Activated CD4-positive, alpha-beta memory T cell treated with anti-CD3 and anti-CD28 coated beads for 36 hours (primary cell): ENCODE measurements around the gene ZBTB38. TPM values are rescaled to one million over a fixed set of nuclear protein-coding genes. Genes with fewer than 3 reads are reported as not detected.

Experiments used
- CTCF ChIA-PET: fragments of 350-600 bp; sonication (Branson Sonifier 250); formaldehyde crosslinking; loops from one replicate; lab custom pipeline; 2021; ENCODE audit warnings: antibody characterized with exemption, inconsistent platforms; lab: Charles Lee
- POLR2A ChIA-PET: fragments of 350-600 bp; sonication (Branson Sonifier 250); formaldehyde crosslinking; loops from one replicate; lab custom pipeline; 2021; ENCODE audit warnings: antibody characterized with exemption; lab: Charles Lee
- DNase-seq: peaks from one replicate; pipeline ENCODE4 v3.0.0-alpha.2; 2020
- H3K27ac Mint-ChIP-seq: one replicate; pipeline ENCODE4 v1.8.0; 2021; ENCODE audit warnings: mixed read lengths
- H3K27me3 Mint-ChIP-seq: one replicate; pipeline ENCODE4 v1.8.0; 2021; ENCODE audit warnings: mixed read lengths
- H3K36me3 Mint-ChIP-seq: one replicate; pipeline ENCODE4 v1.8.0; 2021; ENCODE audit warnings: mixed read lengths
- H3K4me1 Mint-ChIP-seq: one replicate; pipeline ENCODE4 v1.8.0; 2021; ENCODE audit warnings: low read depth, mixed read lengths
- H3K4me3 Mint-ChIP-seq: one replicate; pipeline ENCODE4 v1.8.0; 2021; ENCODE audit warnings: mild to moderate bottlenecking, mixed read lengths
- H3K9me3 Mint-ChIP-seq: one replicate; pipeline ENCODE4 v1.8.0; 2021; ENCODE audit warnings: mixed read lengths
- intact Hi-C: fragments of 100-400 bp; cut with micrococcal nuclease; formaldehyde crosslinking; loops from one replicate; pipeline ENCODE4 v1.15.1; 2023
- total RNA-seq, 2 experiments: library from RNA; stranded (reverse); gene quantifications; one replicate each; pipeline ENCODE4 v1.2.3, GENCODE V29; 2021

The ZBTB38 gene
- total RNA-seq, 2 experiments from 2014 or later = 64.7 to 66.4 TPM

DNA sequence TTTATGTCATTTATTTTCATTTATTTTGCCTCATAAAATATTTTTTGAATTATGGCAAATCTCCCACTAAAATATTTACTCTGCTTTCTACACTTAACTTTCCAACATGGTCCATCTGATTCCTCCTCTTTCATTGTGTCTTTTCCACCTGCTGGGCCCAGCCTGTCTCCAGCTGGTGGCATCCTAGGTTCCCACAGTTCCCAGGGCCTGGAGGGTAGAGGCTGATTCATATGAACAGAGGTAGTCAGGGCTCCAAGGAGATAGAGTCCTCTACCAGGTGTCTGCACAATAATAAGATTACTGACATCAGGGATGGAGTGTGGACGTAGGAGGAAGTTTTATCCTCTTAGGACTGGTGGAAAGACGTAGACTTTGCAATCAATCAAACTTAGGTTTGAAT lies 14.3 kb downstream of the ZBTB38 start:
- intact Hi-C loops = no loop called here
- peaks cover 3% of the 10 kb centered on the region for H3K36me3 Mint-ChIP-seq
- H3K9me3 Mint-ChIP-seq = no peaks in the 10 kb centered on the region
- H3K27ac Mint-ChIP-seq = peak overlapping the region; percentile 45
- no peak for DNase-seq
- peaks cover 5% of the 10 kb centered on the region for H3K27me3 Mint-ChIP-seq
- peaks cover 39% of the 10 kb centered on the region for H3K4me1 Mint-ChIP-seq
- ChIA-PET POLR2A (interaction anchor here (1.0 to 6.4 kb wide), 2 partner anchors 10 to 19 kb away, joined by 3 to 49 read pairs; no protein-coding TSS in a partner anchor), CTCF (interaction anchor here (1.0 to 2.6 kb wide), 4 partner anchors 9 to 72 kb away, joined by 3 to 7 read pairs (median 3); no protein-coding TSS in a partner anchor)
- H3K4me3 Mint-ChIP-seq = no peak overlapping the region

DNA sequence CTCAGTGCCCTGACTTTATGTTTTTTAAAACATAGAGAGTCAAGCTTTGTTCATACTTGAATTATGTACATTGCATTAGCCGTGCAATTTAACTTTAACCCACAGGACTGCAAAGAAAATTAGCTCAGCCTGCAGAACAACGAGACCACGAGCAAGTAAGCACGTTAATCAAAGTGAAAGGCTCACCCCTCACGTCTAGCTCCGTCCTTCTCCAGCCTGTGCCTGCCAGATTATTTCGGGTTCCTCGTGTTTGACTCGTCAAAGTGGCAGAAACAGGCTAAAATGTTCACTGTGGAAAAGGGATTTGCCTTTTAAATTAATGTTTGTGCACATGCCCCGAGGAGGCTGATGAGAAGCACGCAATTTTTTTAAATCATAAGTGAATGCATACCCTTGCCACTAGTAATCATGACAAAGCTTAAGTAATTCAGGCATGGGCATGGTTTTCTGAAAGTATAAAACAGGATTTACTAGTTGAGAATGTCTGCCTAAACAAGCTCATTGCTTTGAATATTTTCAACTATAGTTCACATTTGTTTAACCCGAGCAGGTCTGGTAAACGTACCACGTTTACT lies 15.3 kb downstream of the ZBTB38 start:
- H3K36me3 Mint-ChIP-seq = peaks cover 4% of the 10 kb centered on the region
- intact Hi-C loops = no loop called here
- CTCF ChIA-PET = interaction anchor here (1.0 to 2.7 kb wide), 10 partner anchors 8 to 71 kb away, joined by 3 to 8 read pairs (median 3); no protein-coding TSS in a partner anchor

DNA sequence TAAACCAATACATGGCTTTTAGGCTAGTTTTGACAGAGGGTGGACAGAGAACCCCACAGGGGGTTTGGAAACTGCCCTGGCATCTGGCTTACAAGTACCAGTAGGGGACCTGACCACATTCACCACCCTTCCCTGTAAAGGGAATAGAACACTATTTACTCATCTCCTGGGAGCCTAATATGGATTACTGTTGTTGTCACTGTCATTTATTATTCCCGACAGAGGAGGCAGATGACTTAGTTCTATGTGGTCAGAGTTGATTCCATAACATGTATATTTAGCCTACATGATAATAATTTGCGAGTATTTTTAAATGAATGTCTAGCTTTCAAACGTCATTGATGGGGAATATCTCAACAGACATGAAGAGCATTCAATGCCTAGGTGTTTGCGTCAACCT lies 15.9 kb downstream of the ZBTB38 start:
- Mint-ChIP-seq H3K4me1 (peaks cover 35% of the 10 kb centered on the region), H3K9me3 (no peaks in the 10 kb centered on the region), H3K36me3 (peaks cover 4% of the 10 kb centered on the region), H3K27me3 (peaks cover 5% of the 10 kb centered on the region), H3K27ac (peak overlapping the region; percentile 87), H3K4me3 (peak overlapping the region; percentile 45)
- CTCF ChIA-PET = interaction anchor here (0.9 to 2.7 kb wide), 8 partner anchors 11 to 72 kb away, joined by 3 to 8 read pairs (median 3); no protein-coding TSS in a partner anchor
- POLR2A ChIA-PET = interaction anchor here (0.9 to 6.4 kb wide), 5 partner anchors 9 to 28 kb away, joined by 3 to 49 read pairs (median 7); no protein-coding TSS in a partner anchor
- no peak for DNase-seq
- intact Hi-C loops = no loop called here

More for the DNA sequence above, 15.3 kb downstream of the ZBTB38 start:
- peak overlapping the region; percentile 45 for H3K4me3 Mint-ChIP-seq
- no peaks in the 10 kb centered on the region for H3K9me3 Mint-ChIP-seq
- H3K4me1 Mint-ChIP-seq = peaks cover 35% of the 10 kb centered on the region
- POLR2A ChIA-PET = interaction anchor here (1.7 to 6.4 kb wide), 3 partner anchors 10 to 28 kb away, joined by 6 to 49 read pairs (median 10); no protein-coding TSS in a partner anchor
- H3K27ac Mint-ChIP-seq = peak overlapping the region; percentile 87
- DNase-seq = no peak
- peaks cover 5% of the 10 kb centered on the region for H3K27me3 Mint-ChIP-seq

DNA sequence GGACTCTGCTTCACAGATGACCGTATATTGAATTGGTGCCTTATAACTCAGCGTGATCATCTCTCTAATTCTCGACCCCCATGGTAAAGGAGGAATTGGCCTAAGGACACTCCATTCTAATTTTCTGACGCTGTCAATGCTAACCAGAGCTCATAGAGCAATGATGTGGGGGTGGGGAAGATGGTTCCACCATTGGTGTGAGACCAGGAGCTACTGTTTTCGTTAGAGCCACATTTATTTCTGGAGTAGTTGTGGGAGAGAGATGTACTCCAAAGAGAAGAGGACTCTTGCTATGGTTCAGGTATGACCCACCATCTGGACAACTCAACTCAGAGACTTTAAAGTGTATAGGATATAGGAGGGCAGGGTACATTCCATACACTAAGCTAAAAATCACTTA lies 16.3 kb downstream of the ZBTB38 start:
- no peak for DNase-seq
- intact Hi-C loops = no loop called here
- Mint-ChIP-seq H3K4me1 (peaks cover 34% of the 10 kb centered on the region), H3K27me3 (peaks cover 5% of the 10 kb centered on the region), H3K27ac (peak overlapping the region; percentile 87), H3K36me3 (peaks cover 4% of the 10 kb centered on the region), H3K4me3 (peak overlapping the region; percentile 45), H3K9me3 (no peaks in the 10 kb centered on the region)
- ChIA-PET POLR2A (interaction anchor here (0.7 to 6.4 kb wide), 6 partner anchors 10 to 28 kb away, joined by 3 to 49 read pairs (median 6); no protein-coding TSS in a partner anchor), CTCF (interaction anchor here (0.9 to 2.7 kb wide), 8 partner anchors 11 to 82 kb away, joined by 3 to 8 read pairs (median 4); no protein-coding TSS in a partner anchor)

DNA sequence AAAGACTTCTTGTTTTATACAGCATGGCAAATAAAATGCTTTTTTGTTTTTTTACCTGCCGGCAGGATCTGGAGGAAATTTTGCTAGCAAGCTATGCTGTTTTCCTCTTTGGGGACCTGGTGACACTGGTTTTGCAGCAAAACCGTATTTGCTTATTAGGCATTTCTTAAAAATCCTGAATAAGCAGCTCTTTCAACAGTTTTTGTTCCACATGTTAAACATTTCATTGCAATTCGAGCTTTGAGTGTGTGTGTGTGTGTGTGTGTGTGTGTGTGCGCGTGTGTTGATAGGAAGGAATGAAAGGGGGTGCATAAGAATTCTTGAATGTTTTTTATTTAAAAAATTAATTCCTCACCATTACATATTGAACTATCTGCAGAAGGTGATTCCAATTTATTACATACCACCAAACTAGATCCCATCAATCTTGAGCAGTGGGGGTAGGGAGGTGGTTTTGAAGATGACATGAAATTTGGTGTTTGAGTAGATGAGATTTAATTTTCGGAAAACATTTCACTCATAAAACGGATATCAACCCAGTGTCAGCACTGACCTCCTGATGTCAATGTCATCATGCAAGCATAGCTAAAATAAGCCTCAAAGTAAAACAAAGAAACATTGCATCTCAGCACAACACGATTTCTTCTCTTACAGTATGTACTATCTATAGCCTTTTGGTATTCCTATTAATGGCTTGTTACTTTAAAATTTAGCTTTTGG lies 17.3 kb downstream of the ZBTB38 start:
- CTCF ChIA-PET = interaction anchor here (1.0 to 2.7 kb wide), 12 partner anchors 11 to 83 kb away, joined by 3 to 8 read pairs (median 4); no protein-coding TSS in a partner anchor
- no peaks in the 10 kb centered on the region for H3K9me3 Mint-ChIP-seq

DNA sequence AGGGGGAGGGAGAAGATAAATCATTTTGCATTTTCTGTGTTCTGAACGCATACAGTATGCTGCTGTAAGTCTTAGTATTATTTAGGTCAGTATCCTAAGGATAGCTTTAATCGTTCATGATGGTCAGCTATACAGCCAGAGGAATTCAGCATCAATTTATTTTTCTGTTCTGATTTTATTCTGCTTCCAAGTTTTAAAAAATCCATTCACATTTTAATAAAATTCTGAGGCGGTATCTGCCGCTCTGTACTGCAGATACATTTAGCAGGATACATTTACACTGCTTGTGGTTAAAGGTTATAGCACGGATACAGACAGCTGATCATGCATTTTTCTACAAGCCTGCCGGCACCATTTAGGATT lies 17.8 kb downstream of the ZBTB38 start:
- ChIA-PET POLR2A (interaction anchor here (0.5 to 6.4 kb wide), 10 partner anchors 11 to 79 kb away, joined by 3 to 49 read pairs (median 4); no protein-coding TSS in a partner anchor), CTCF (interaction anchor here (1.0 to 1.7 kb wide), 7 partner anchors 11 to 75 kb away, joined by 3 to 8 read pairs (median 3); no protein-coding TSS in a partner anchor)
- no peak for DNase-seq
- intact Hi-C loops = no loop called here
- Mint-ChIP-seq H3K4me3 (peak overlapping the region; percentile 81), H3K4me1 (peaks cover 28% of the 10 kb centered on the region), H3K9me3 (no peaks in the 10 kb centered on the region), H3K27me3 (peaks cover 5% of the 10 kb centered on the region), H3K27ac (peak overlapping the region; percentile 87), H3K36me3 (peaks cover 7% of the 10 kb centered on the region)

More for the DNA sequence above, 17.3 kb downstream of the ZBTB38 start:
- intact Hi-C loops = no loop called here
- Mint-ChIP-seq H3K4me3 (peak overlapping the region; percentile 81), H3K36me3 (peaks cover 7% of the 10 kb centered on the region), H3K27me3 (peaks cover 5% of the 10 kb centered on the region), H3K27ac (peak overlapping the region; percentile 87), H3K4me1 (peaks cover 32% of the 10 kb centered on the region)
- POLR2A ChIA-PET = interaction anchor here (0.5 to 6.4 kb wide), 12 partner anchors 10 to 79 kb away, joined by 3 to 49 read pairs (median 4); no protein-coding TSS in a partner anchor
- DNase-seq = no peak

DNA sequence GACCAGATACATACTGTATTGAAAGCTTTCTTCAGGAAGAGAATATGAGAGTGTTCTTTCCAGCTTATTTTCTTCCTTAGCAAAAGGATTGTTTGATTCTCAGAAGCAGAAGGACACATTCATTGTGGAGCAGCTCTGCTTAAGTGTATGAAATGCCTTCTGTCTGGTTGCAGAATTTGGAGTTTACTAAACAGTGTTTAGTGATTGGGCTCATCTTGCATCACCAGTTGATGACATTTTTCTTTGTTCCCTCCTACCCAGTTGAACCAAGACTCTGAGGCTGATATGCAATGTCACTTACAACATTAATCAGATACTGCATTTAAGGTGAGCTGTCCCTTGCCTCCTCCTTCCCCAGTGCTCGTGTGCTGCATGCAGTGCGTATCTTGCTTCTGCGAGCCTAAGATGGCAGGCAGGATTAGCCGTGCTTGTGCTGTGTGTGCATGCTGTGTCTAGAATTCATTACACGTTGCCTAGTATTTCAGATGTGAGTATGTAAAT lies 18.4 kb downstream of the ZBTB38 start:
- Mint-ChIP-seq H3K4me3 (peak overlapping the region; percentile 81), H3K27me3 (peaks cover 5% of the 10 kb centered on the region), H3K9me3 (no peaks in the 10 kb centered on the region), H3K36me3 (peaks cover 7% of the 10 kb centered on the region), H3K27ac (peak overlapping the region; percentile 87), H3K4me1 (peaks cover 30% of the 10 kb centered on the region)
- CTCF ChIA-PET = interaction anchor here (1.0 to 2.0 kb wide), 7 partner anchors 11 to 75 kb away, joined by 3 to 8 read pairs (median 4); no protein-coding TSS in a partner anchor
- POLR2A ChIA-PET = interaction anchor here (0.8 to 6.4 kb wide), 9 partner anchors 11 to 80 kb away, joined by 3 to 49 read pairs (median 4); no protein-coding TSS in a partner anchor
- intact Hi-C loops = no loop called here
- peak; percentile 31 for DNase-seq

DNA sequence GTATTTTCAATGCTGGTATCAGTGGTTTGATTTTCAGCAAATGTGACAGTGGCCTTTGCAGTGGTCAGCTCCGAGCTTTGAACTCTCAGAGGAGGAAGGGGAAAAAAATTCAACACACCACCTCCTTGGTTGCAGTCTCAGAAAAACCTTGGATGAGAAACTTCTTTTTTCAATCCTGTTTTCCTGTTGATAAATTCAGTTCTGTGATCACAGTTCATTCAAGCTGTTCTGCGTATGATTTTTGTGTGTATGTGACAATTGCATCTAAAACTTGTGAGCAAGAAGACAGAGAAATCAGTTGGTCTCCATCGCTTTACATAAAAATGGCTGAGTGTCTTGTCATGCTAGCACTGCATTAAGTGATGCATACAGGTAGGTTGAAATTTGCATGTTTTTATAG lies 19.2 kb downstream of the ZBTB38 start:
- H3K4me1 Mint-ChIP-seq = peaks cover 33% of the 10 kb centered on the region
- ChIA-PET CTCF (interaction anchor here (0.9 to 2.0 kb wide), 6 partner anchors 14 to 53 kb away, joined by 4 to 7 read pairs (median 6); no protein-coding TSS in a partner anchor), POLR2A (interaction anchor here (1.3 to 6.4 kb wide), 7 partner anchors 8 to 77 kb away, joined by 3 to 49 read pairs (median 7); no protein-coding TSS in a partner anchor)
- no peak for DNase-seq
- H3K9me3 Mint-ChIP-seq = no peaks in the 10 kb centered on the region
- peaks cover 7% of the 10 kb centered on the region for H3K36me3 Mint-ChIP-seq
- intact Hi-C loops = no loop called here
- H3K4me3 Mint-ChIP-seq = peak overlapping the region; percentile 81
- peaks cover 5% of the 10 kb centered on the region for H3K27me3 Mint-ChIP-seq
- H3K27ac Mint-ChIP-seq = peak overlapping the region; percentile 87

DNA sequence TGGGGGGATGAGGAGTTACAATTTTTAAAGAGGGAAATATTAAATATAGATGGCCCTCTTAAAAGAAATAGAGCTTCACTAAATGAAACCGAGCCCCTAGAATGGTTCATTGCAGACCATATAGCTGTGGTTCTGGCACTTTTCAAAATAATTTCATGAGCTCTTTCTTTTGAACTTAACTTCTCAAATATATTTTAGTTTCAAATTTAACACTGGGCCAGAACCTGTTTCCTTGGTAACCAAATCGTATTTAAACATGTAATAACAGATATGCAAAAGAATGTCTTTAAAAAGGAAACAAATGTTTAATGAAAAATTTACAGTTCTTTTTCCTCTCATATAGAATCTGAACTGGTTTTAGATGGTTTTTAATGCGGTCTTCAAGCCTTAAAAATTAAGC lies 20.1 kb downstream of the ZBTB38 start:
- DNase-seq = no peak
- peak overlapping the region; percentile 90 for H3K27ac Mint-ChIP-seq
- H3K4me3 Mint-ChIP-seq = peak overlapping the region; percentile 61
- H3K9me3 Mint-ChIP-seq = no peaks in the 10 kb centered on the region
- H3K36me3 Mint-ChIP-seq = peaks cover 7% of the 10 kb centered on the region
- POLR2A ChIA-PET = interaction anchor here (0.6 to 6.4 kb wide), 9 partner anchors 9 to 78 kb away, joined by 3 to 49 read pairs (median 6); no protein-coding TSS in a partner anchor
- CTCF ChIA-PET = interaction anchor here (0.8 to 2.0 kb wide), 8 partner anchors 9 to 53 kb away, joined by 3 to 7 read pairs (median 5); no protein-coding TSS in a partner anchor
- H3K4me1 Mint-ChIP-seq = peaks cover 28% of the 10 kb centered on the region
- H3K27me3 Mint-ChIP-seq = peaks cover 5% of the 10 kb centered on the region
- intact Hi-C loops = loop anchor here (1.0 kb wide), 1 partner anchor 23 kb away; no protein-coding TSS in a partner anchor

DNA sequence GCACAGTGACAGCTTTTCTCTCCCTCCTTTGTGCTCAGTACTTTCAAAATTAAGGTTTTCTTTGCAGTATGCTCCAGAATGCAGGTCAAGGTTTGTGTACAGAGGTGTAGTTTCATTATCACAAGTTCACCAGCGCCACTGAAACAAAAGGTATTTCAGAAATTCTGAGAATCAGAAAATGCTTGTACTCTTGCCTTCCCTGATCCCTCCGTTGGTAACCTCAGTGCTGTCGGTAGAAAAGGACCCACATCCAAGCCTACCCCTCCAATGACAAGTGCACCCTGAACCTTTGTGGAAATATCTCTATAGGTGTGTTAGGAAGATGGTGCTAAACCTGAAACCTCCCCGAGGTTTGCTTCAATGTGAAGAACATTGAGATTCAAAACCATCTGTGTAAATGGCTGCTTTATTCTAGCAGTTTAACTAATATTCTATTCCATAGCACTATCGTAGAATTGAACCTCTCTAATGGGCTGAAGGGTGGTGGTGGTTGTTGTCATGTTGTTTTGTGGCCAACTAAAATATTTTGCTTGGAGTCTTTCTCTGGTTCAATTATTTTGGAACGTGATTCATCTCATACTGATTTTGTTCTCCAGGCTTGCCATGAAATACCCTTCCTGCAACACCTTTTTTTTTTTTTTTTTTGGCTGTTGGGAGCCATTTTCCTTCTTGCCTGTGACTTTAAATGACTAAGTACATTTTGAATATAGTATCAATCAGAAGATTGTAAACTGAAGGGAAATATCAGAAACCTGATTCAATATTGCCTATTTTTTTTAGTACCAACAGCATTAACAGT lies 20.7 kb downstream of the ZBTB38 start:
- H3K36me3 Mint-ChIP-seq = peaks cover 7% of the 10 kb centered on the region
- ChIA-PET POLR2A (interaction anchor here (0.8 to 6.4 kb wide), 9 partner anchors 9 to 78 kb away, joined by 3 to 49 read pairs (median 7); no protein-coding TSS in a partner anchor), CTCF (interaction anchor here (0.8 to 2.0 kb wide), 6 partner anchors 10 to 53 kb away, joined by 3 to 7 read pairs (median 6); no protein-coding TSS in a partner anchor)
- H3K27me3 Mint-ChIP-seq = peaks cover 5% of the 10 kb centered on the region
- DNase-seq = no peak
- intact Hi-C loops = loop anchor here (1.0 kb wide), 1 partner anchor 22 kb away; no protein-coding TSS in a partner anchor
- H3K9me3 Mint-ChIP-seq = no peaks in the 10 kb centered on the region
- peak overlapping the region; percentile 61 for H3K4me3 Mint-ChIP-seq
- H3K4me1 Mint-ChIP-seq = peaks cover 28% of the 10 kb centered on the region
- H3K27ac Mint-ChIP-seq = peak overlapping the region; percentile 90
